ENCODE results near the gene SMPD3.

The SMPD3 gene

GRCh38 chr16:68472581-68472980, 24.3 kb upstream of the SMPD3 start:
- DNase-seq (ENCODE audit: low spot score), result no peak

GRCh38 chr16:68470461-68471150, 22.3 kb upstream of the SMPD3 start:
- DNase-seq (ENCODE audit: low spot score), result no peak

GRCh38 chr16:68469796-68470460, 21.6 kb upstream of the SMPD3 start:
- no peak for DNase-seq (ENCODE audit: low spot score)

GRCh38 chr16:68468842-68469241, 20.5 kb upstream of the SMPD3 start:
- no peak for DNase-seq (ENCODE audit: low spot score)

- no peak for DNase-seq (ENCODE audit: low spot score)
Measured at GRCh38 chr16:68466174-68466573, 17.9 kb upstream of the SMPD3 start.

GRCh38 chr16:68463904-68464303, 15.6 kb upstream of the SMPD3 start:
- DNase-seq (ENCODE audit: low spot score), result no peak

- DNase-seq (ENCODE audit: low spot score), result no peak
Measured at GRCh38 chr16:68460067-68460466, 11.8 kb upstream of the SMPD3 start.

GRCh38 chr16:68459457-68459856, 11.1 kb upstream of the SMPD3 start:
- no peak for DNase-seq (ENCODE audit: low spot score)

GRCh38 chr16:68458551-68458950, 10.2 kb upstream of the SMPD3 start:
- no peak for DNase-seq (ENCODE audit: low spot score)

GRCh38 chr16:68458101-68458500, 9.8 kb upstream of the SMPD3 start:
- no peak for DNase-seq (ENCODE audit: low spot score)

- no peak for DNase-seq (ENCODE audit: low spot score)
Measured at GRCh38 chr16:68455631-68456030, 7.3 kb upstream of the SMPD3 start.

- DNase-seq (ENCODE audit: low spot score), result no peak
Measured at GRCh38 chr16:68454920-68455435, 6.7 kb upstream of the SMPD3 start.

GRCh38 chr16:68453816-68454215, 5.5 kb upstream of the SMPD3 start:
- no peak for DNase-seq (ENCODE audit: low spot score)

- no peak for DNase-seq (ENCODE audit: low spot score)
Measured at GRCh38 chr16:68452176-68452575, 3.9 kb upstream of the SMPD3 start.

GRCh38 chr16:68451676-68452075, 3.4 kb upstream of the SMPD3 start:
- no peak for DNase-seq (ENCODE audit: low spot score)

- no peak for DNase-seq (ENCODE audit: low spot score)
Measured at GRCh38 chr16:68450741-68451255, 2.5 kb upstream of the SMPD3 start.

- no peak for DNase-seq (ENCODE audit: low spot score)
Measured at GRCh38 chr16:68447653-68448359, 502 bp downstream of the SMPD3 start.

GRCh38 chr16:68446681-68447652, 1.3 kb downstream of the SMPD3 start:
- DNase-seq (ENCODE audit: low spot score), result no peak

- DNase-seq (ENCODE audit: low spot score), result no peak
Measured at GRCh38 chr16:68445458-68445857, 2.9 kb downstream of the SMPD3 start.

- no peak for DNase-seq (ENCODE audit: low spot score)
Measured at GRCh38 chr16:68444056-68444657, 4.2 kb downstream of the SMPD3 start.

- no peak for DNase-seq (ENCODE audit: low spot score)
Measured at GRCh38 chr16:68436581-68436980, 11.7 kb downstream of the SMPD3 start.
